Sigmoid colon (tissue), 7 donors: ENCODE data around the gene DACT3. TPM values are rescaled to one million over a fixed set of nuclear protein-coding genes. Genes with fewer than 3 reads are reported as not detected.
A peak's percentile ranks its signal among the peaks of the same experiment; 100 is the strongest.

Experiments
- DNase-seq: peaks from one replicate; pipeline ENCODE4 v3.0.0-alpha.2; 2019
- H3K27ac ChIP-seq, 4 donors: fragments of 200-600 bp; sonication (generic); one replicate each; pipeline ENCODE4 v1.5.1; 2016 to 2019; ENCODE audit warnings: mild to moderate bottlenecking in 1 of 4
- H3K27me3 ChIP-seq, 3 donors: fragments of 200-600 bp; sonication (generic); one replicate each; pipeline ENCODE4 v1.5.1; 2019; ENCODE audit warnings: mild to moderate bottlenecking in 1 of 3
- H3K36me3 ChIP-seq, 4 donors: fragments of 200-600 bp; sonication (generic); one replicate each; pipeline ENCODE4 v1.5.1; 2016 to 2019
- H3K4me1 ChIP-seq, 4 donors: fragments of 200-600 bp; sonication (generic); one replicate each; pipeline ENCODE4 v1.5.1; 2017 to 2019
- H3K4me3 ChIP-seq, 4 donors: fragments of 200-600 bp; sonication (generic); one replicate each; pipeline ENCODE4 v1.5.1; 2017 to 2019; ENCODE audit warnings: mild to moderate bottlenecking in 2 of 4, moderate library complexity in 1 of 4
- H3K9me3 ChIP-seq, 4 donors: fragments of 200-600 bp in 3 of 4; sonication (generic) in 3 of 4; one replicate each; pipeline versions ENCODE4 v1.5.1 to v1.6.1; 2013 to 2019
- EP300 ChIP-seq, 4 donors: sonication (generic); formaldehyde crosslinking; IDR thresholded peaks; one replicate each; pipeline ENCODE4 v1.6.1; 2017; ENCODE audit warnings: antibody characterized with exemption in 4 of 4
- POLR2A ChIP-seq, 2 donors: fragments of 450-650 bp; IDR thresholded peaks; one replicate each; pipeline ENCODE4 v1.6.1; 2016; ENCODE audit warnings: antibody characterized with exemption in 2 of 2, mild to moderate bottlenecking in 2 of 2, moderate library complexity in 2 of 2
- POLR2AphosphoS5 ChIP-seq, 4 donors: sonication (generic); formaldehyde crosslinking; IDR thresholded peaks; one replicate each; pipeline ENCODE4 v1.6.1; 2017; ENCODE audit warnings: antibody characterized with exemption in 4 of 4
- WGBS, 2 donors: extraction: QIAGEN DNeasy Blood & Tissue Kit; methylation state at CpG; one replicate each; pipeline ENCODE4 v1.1.7; 2013; 5-methylcytosine and 5-hydroxymethylcytosine counted together
- intact Hi-C: fragments of 100-400 bp; cut with DNase I; formaldehyde crosslinking; loops from one replicate; pipeline ENCODE4 v1.15.1; 2023
- polyA plus RNA-seq, 3 donors: library from polyadenylated mRNA; stranded (reverse); fragments of 200-250 nt; gene quantifications; one replicate each; pipeline ENCODE4 v1.2.3, GENCODE V29; 2013
- total RNA-seq, 4 donors: library from RNA; depleted of rRNA; stranded (reverse); fragments of >200 nt; gene quantifications; one replicate each; pipeline ENCODE4 v1.1.0, GENCODE V29; 2016
- TF ChIP-seq, protein P1 (sequence below), 4 experiments: fragments of 450-650 bp in 3 of 4; fragments of 200-600 bp in 1 of 4; IDR thresholded peaks; one replicate each; pipeline ENCODE4 v1.5.1; 2016 to 2019; ENCODE audit warnings: antibody characterized with exemption in 4 of 4, mild to moderate bottlenecking in 3 of 4, moderate library complexity in 2 of 4
- donor health status: healthy with polysubstance abuse.
- donor health status: Bipolar disorder and iron deficiency.
- donor health status: healthy.

Gene DACT3
- total and polyA plus RNA-seq, 7 donors: 0.46 to 87.2 (median 23.7) TPM

GRCh38 chr19:46635920-46636761 lies 24.8 kb downstream of the DACT3 start, which contains the start of gene GNG8:
TSS of gene GNG8 (minus strand) at chr19:46636202. CDS start at chr19:46634682, 1,520 bp downstream.
- Histone ChIP-seq H3K4me3 (no peak within 1 kb of the TSS), H3K9me3 (no peaks in the 10 kb centered on the region), H3K27ac (peak within 1 kb of the TSS in 1 of 4 donors; percentile 11), H3K4me1 (peaks cover 0 to 49% (median 43%) of the 10 kb centered on the region in 4 donors), H3K36me3 (no peaks in the 10 kb centered on the region), H3K27me3 (no peaks in the 10 kb centered on the region)
- 14 to 34% methylated on average over 34 of the region's 34 CpGs for WGBS, 2 donors
- TF ChIP-seq POLR2AphosphoS5 (IDR thresholded peaks at IDR 0.05): no peak
- TF ChIP-seq, protein P1, sequence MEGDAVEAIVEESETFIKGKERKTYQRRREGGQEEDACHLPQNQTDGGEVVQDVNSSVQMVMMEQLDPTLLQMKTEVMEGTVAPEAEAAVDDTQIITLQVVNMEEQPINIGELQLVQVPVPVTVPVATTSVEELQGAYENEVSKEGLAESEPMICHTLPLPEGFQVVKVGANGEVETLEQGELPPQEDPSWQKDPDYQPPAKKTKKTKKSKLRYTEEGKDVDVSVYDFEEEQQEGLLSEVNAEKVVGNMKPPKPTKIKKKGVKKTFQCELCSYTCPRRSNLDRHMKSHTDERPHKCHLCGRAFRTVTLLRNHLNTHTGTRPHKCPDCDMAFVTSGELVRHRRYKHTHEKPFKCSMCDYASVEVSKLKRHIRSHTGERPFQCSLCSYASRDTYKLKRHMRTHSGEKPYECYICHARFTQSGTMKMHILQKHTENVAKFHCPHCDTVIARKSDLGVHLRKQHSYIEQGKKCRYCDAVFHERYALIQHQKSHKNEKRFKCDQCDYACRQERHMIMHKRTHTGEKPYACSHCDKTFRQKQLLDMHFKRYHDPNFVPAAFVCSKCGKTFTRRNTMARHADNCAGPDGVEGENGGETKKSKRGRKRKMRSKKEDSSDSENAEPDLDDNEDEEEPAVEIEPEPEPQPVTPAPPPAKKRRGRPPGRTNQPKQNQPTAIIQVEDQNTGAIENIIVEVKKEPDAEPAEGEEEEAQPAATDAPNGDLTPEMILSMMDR (IDR thresholded peaks at IDR 0.05): no peak
- TF ChIP-seq POLR2A (IDR thresholded peaks at IDR 0.05): no peak
- TF ChIP-seq EP300 (IDR thresholded peaks at IDR 0.05): no peak
- no peak for DNase-seq
- intact Hi-C loops: loop anchor here (2.0 kb wide), 1 partner anchor 21 kb away; no protein-coding TSS in a partner anchor

DNA sequence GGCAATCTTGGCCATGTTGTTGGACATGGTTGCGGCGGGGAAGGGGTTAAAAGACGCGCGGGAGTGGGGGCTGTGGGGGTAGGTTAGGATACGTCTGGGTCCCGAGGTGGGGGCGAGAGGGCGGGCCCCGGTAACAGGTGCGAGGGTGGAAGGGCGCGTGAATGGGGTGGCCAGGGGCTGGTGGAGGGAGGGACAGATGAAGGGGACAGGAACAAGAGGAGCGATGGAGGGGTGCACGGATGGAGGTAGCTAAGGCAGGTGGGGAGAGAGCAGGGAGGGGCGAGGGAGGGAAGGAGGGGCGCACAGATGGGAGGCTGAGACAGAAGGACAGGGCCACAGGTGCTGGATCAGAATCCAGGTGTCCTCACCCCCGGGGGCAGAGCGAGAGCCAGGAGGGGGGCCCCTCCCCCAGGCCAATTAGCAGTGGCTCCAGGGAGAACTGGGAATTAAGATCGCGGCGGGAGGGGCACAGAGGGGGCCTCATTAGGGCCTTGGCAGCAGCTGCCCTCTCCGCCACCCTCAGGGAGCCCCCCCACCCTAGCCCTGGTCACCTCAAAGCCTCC lies 26.2 kb downstream of the DACT3 start:
- no peak for DNase-seq
- Histone ChIP-seq H3K36me3 (no peaks in the 10 kb centered on the region), H3K27me3 (no peaks in the 10 kb centered on the region), H3K9me3 (no peaks in the 10 kb centered on the region), H3K27ac (peak overlapping the region in 1 of 4 donors; percentile 31), H3K4me1 (peaks cover 0 to 36% (median 33%) of the 10 kb centered on the region in 4 donors), H3K4me3 (peak overlapping the region; percentile 12 to 50 (median 42))
- intact Hi-C loops: no loop called here
- TF ChIP-seq POLR2A (IDR thresholded peaks at IDR 0.05) (no peak), EP300 (IDR thresholded peaks at IDR 0.05) (no peak), POLR2AphosphoS5 (IDR thresholded peaks at IDR 0.05) (no peak)
- TF ChIP-seq, protein P1 (IDR thresholded peaks at IDR 0.05): no peak
- WGBS, 2 donors: 4 to 12% methylated on average over 23 of the region's 23 CpGs

DNA sequence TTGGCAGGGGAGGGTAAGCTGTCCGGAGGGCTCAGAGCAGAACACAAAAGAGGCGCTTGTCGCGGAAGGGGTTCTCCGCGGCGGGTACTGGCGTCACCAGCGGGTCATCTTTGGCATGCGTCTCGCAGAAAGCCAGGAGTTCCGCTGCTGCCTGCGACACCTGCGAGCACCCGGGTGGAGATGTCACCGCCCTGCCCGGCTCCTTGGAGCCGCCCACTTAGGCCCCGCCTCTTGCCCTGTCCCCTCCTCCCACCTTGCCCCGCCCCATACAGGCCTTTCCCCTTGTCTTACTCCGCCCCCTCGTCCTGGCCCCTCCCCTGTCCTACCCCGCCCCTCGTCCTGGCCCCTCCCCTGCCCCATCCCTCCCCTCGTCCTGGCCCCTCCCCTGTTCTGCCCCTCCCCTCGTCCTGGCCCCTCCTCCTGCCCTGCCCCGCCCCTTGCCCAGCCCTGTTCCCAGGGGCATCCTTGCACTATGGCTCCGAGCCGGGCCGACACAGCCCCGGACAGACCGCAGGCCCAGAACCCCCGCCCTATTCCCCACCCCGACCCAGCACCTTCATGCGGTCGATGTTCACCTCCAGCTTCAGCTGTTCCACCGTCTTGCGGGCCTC lies 26.8 kb downstream of the DACT3 start:
- peaks cover 0 to 31% (median 27%) of the 10 kb centered on the region in 4 donors for H3K4me1 ChIP-seq
- no peaks in the 10 kb centered on the region for H3K36me3 ChIP-seq
- TF ChIP-seq, protein P1 (IDR thresholded peaks at IDR 0.05): no peak
- peak in 2 of 4 donors; percentile 23 to 52 for TF ChIP-seq POLR2AphosphoS5 (IDR thresholded peaks at IDR 0.05)
- H3K4me3 ChIP-seq: peak overlapping the region; percentile 17 to 50 (median 42)
- intact Hi-C loops: no loop called here
- no peaks in the 10 kb centered on the region for H3K9me3 ChIP-seq
- H3K27me3 ChIP-seq: no peaks in the 10 kb centered on the region
- peak overlapping the region in 3 of 4 donors; percentile 23 to 57 (median 42) for H3K27ac ChIP-seq
- peak; percentile 96 for DNase-seq
- 3 to 5% methylated on average over 38 of the region's 38 CpGs for WGBS, 2 donors

DNA sequence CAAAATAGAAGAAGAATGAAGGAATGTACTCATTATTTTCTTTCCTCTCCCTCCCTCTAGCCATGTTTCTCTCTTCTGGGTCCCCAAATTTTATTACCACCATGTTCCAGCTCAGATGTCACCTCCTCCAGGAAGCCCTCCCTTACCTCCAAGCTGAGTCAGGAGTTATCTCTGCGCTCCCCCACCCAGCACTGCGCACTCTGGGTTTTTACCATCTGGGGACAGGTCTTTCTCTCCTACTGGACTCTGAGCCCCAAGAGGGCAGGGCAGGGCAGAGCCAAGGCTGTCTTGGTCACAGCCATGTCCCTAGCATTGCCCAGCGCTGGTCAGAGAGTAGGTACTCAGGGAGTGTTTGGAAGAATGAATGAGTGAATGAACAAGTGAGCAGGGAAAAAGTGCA lies 27.9 kb downstream of the DACT3 start:
- TF ChIP-seq POLR2AphosphoS5 (IDR thresholded peaks at IDR 0.05) (no peak), POLR2A (IDR thresholded peaks at IDR 0.05) (no peak), EP300 (IDR thresholded peaks at IDR 0.05) (no peak)
- TF ChIP-seq, protein P1 (IDR thresholded peaks at IDR 0.05): no peak
- intact Hi-C loops: no loop called here
- Histone ChIP-seq H3K4me3 (no peak overlapping the region), H3K9me3 (no peaks in the 10 kb centered on the region), H3K27ac (peak overlapping the region in 1 of 4 donors; percentile 57), H3K36me3 (no peaks in the 10 kb centered on the region), H3K27me3 (no peaks in the 10 kb centered on the region), H3K4me1 (peaks cover 0 to 22% (median 18%) of the 10 kb centered on the region in 4 donors)
- DNase-seq: no peak
- 46 to 82% methylated on average over 3 of the region's 3 CpGs for WGBS, 2 donors
